GM12878 (cell line): ENCODE data around the gene NFATC2. TPM values are rescaled to one million over a fixed set of nuclear protein-coding genes. Genes with fewer than 3 reads are reported as not detected.

Experiments
- ATAC-seq: fragments of 200-7000 bp; cut with Tn5 transposase; 3 replicates; pipeline ENCODE4 v1.9.1; 2020; ENCODE audit warnings: mild to moderate bottlenecking, moderate library complexity
- BruUV-seq: library from RNA; stranded (reverse); fragments of 400-500 nt; replicated peaks from 2 replicates; lab custom pipeline; 2021; lab: Mats Ljungman, UMichigan
- CTCF ChIA-PET: fragments of 300-600 bp; sonication (Branson Sonifier 250); formaldehyde crosslinking; extraction: SDS; loops from one replicate; lab custom pipeline; 2021; ENCODE audit warnings: inconsistent platforms; lab: Yijun Ruan, JAX
- POLR2A ChIA-PET: fragments of 350-600 bp; formaldehyde crosslinking; extraction: SDS; loops from one replicate; lab custom pipeline; 2021; ENCODE audit warnings: inconsistent platforms; lab: Charles Lee
- RAD21 ChIA-PET: fragments of 300-600 bp; sonication (Branson Sonifier 250); formaldehyde crosslinking; loops from one replicate; lab custom pipeline; 2023; ENCODE audit warnings: antibody characterized with exemption; ENCODE audit not compliant: unreplicated experiment; lab: Charles Lee
- SMC1A ChIA-PET: fragments of 300-600 bp; sonication (Branson Sonifier 250); formaldehyde crosslinking; loops from one replicate; lab custom pipeline; 2023; ENCODE audit not compliant: unreplicated experiment, uncharacterized antibody; lab: Charles Lee
- DNase-seq: peaks from one replicate; pipeline ENCODE4 v3.0.0-alpha.2; 2011; ENCODE audit warnings: low read depth, low spot score
- FAIRE-seq: peaks from 3 replicates; lab custom pipeline; 2011; peaks lifted over from hg19 to GRCh38; lab: Jason Lieb, UNC
- H2AFZ ChIP-seq: 2 replicates; pipeline ENCODE4 v1.6.0; 2011; ENCODE audit warnings: low read depth, low read length, control low read depth; ENCODE audit not compliant: control insufficient read depth
- H3K27ac ChIP-seq: 2 replicates; pipeline ENCODE4 v1.5.1; 2011; ENCODE audit warnings: control low read depth; ENCODE audit not compliant: control insufficient read depth, insufficient read depth
- H3K27me3 ChIP-seq, 2 experiments: replicated peaks in 1 of 2; 2 replicates each; pipeline versions ENCODE4 v1.6.0 to v1.6.1; 2011; ENCODE audit warnings: low read length in 1 of 2; ENCODE audit not compliant: control insufficient read depth in 2 of 2, insufficient read depth in 2 of 2
- H3K36me3 ChIP-seq, 2 experiments: 2 replicates each; pipeline ENCODE4 v1.5.1; 2011; ENCODE audit warnings: low read length in 1 of 2; ENCODE audit not compliant: control insufficient read depth in 2 of 2, insufficient read depth in 2 of 2
- H3K4me1 ChIP-seq: 2 replicates; pipeline ENCODE4 v1.6.1; 2011; ENCODE audit warnings: mild to moderate bottlenecking, low read length, moderate library complexity, mixed read lengths; ENCODE audit not compliant: control insufficient read depth, insufficient read depth
- H3K4me2 ChIP-seq: 2 replicates; pipeline ENCODE4 v1.6.0; 2011; ENCODE audit warnings: control low read depth; ENCODE audit not compliant: control insufficient read depth, insufficient read depth
- H3K4me3 ChIP-seq: fragments of 200-600 bp; sonication (generic); 2 replicates; pipeline ENCODE4 v1.5.1; 2016
- H3K79me2 ChIP-seq: 2 replicates; pipeline ENCODE4 v1.6.0; 2011; ENCODE audit warnings: low read length; ENCODE audit not compliant: control insufficient read depth, insufficient read depth
- H3K9ac ChIP-seq: 2 replicates; pipeline ENCODE4 v1.8.0; 2011; ENCODE audit warnings: low read length, control low read depth, mixed read lengths; ENCODE audit not compliant: control insufficient read depth, insufficient read depth
- H3K9me3 ChIP-seq: replicated peaks from 3 replicates; pipeline ENCODE4 v1.5.1; 2011; ENCODE audit warnings: mild to moderate bottlenecking, low read length; ENCODE audit not compliant: control insufficient read depth, insufficient read depth
- H4K20me1 ChIP-seq: 2 replicates; pipeline ENCODE4 v1.6.0; 2011; ENCODE audit not compliant: control insufficient read depth, insufficient read depth
- ASH2L ChIP-seq: fragments of 300-600, 200-600 bp; sonication (generic); IDR thresholded peaks from 2 replicates; pipeline ENCODE4 v1.6.1; 2017; ENCODE audit warnings: low read depth, mild to moderate bottlenecking, borderline replicate concordance
- CEBPZ ChIP-seq: fragments of 150-350 bp; IDR thresholded peaks from 2 replicates; pipeline ENCODE4 v1.6.1; 2016; ENCODE audit warnings: low read depth, low read length
- HDGF ChIP-seq: fragments of 450-650 bp; IDR thresholded peaks from 2 replicates; pipeline ENCODE4 v1.6.1; 2016; ENCODE audit warnings: antibody characterized with exemption
- IKZF1 ChIP-seq: fragments of 450-650 bp; conservative IDR thresholded peaks from 2 replicates; pipeline ENCODE4 v1.6.1; 2017; ENCODE audit warnings: antibody characterized with exemption, mild to moderate bottlenecking
- KLF5 ChIP-seq: fragments of 450-650 bp; IDR thresholded peaks from 2 replicates; pipeline ENCODE4 v1.6.1; 2014; ENCODE audit warnings: mild to moderate bottlenecking; ENCODE audit not compliant: partially characterized antibody
- NFYB ChIP-seq: IDR thresholded peaks from 2 replicates; pipeline ENCODE4 v1.6.1; 2011; ENCODE audit warnings: low read depth, mild to moderate bottlenecking, low read length, improper control_type of control experiment, moderate library complexity; ENCODE audit not compliant: insufficient read depth
- POLR2AphosphoS2 ChIP-seq: IDR thresholded peaks from 2 replicates; pipeline ENCODE4 v1.6.1; 2011; ENCODE audit warnings: low read depth, mild to moderate bottlenecking, low read length, improper control_type of control experiment, moderate library complexity
- POLR2AphosphoS5 ChIP-seq: IDR thresholded peaks from 2 replicates; pipeline ENCODE4 v1.6.1; 2011; ENCODE audit warnings: mild to moderate bottlenecking, low read length, inconsistent platforms
- POU2F2 ChIP-seq: IDR thresholded peaks from 3 replicates; pipeline ENCODE4 v1.6.1; 2011; ENCODE audit warnings: low read depth, mild to moderate bottlenecking, low read length, borderline replicate concordance
- RELA ChIP-seq: fragments of 450-650 bp; IDR thresholded peaks from 2 replicates; pipeline ENCODE4 v1.8.0; 2014; ENCODE audit warnings: borderline replicate concordance; ENCODE audit not compliant: partially characterized antibody
- SIN3A ChIP-seq: IDR thresholded peaks from 2 replicates; pipeline ENCODE4 v1.6.1; 2012; ENCODE audit warnings: low read depth, low read length, improper control_type of control experiment
- SMARCA5 ChIP-seq: fragments of 450-650 bp; IDR thresholded peaks from 2 replicates; pipeline ENCODE4 v1.6.1; 2017; ENCODE audit warnings: mild to moderate bottlenecking
- SRF ChIP-seq, 2 experiments: IDR thresholded peaks; 2 replicates each; pipeline ENCODE4 v1.6.1; 2011; ENCODE audit warnings: low read depth in 2 of 2, low read length in 2 of 2, mild to moderate bottlenecking in 1 of 2, moderate library complexity in 1 of 2
- TARDBP ChIP-seq: IDR thresholded peaks from 2 replicates; pipeline ENCODE4 v1.6.1; 2016; ENCODE audit warnings: borderline replicate concordance
- WGBS: methylation state at CpG from one replicate; pipeline ENCODE4 v1.1.6; 2016; ENCODE audit warnings: low lambda C conversion rate; ENCODE audit not compliant: insufficient replicate concordance, insufficient coverage; ENCODE audit errors: missing lambda C conversion rate; 5-methylcytosine and 5-hydroxymethylcytosine counted together
- in situ Hi-C: fragments of 300-500 bp; cut with MboI; formaldehyde crosslinking; loops from 9 replicates; pipeline ENCODE4 v1.14.3; 2018; ENCODE audit warnings: mixed read lengths
- intact Hi-C: fragments of 100-400 bp; cut with micrococcal nuclease; formaldehyde crosslinking; loops from one replicate; pipeline ENCODE4 v1.14.2; 2022; ENCODE audit not compliant: unreplicated experiment
- polyA plus RNA-seq, 11 experiments: library from polyadenylated mRNA; depleted of rRNA in 4 of 11; unstranded in 6 of 11; stranded (reverse) in 5 of 11; fragments of >200 nt; fragmentation: Nextera tagmentation in 4 of 11; fragmentation: Illumina TruSeq in 1 of 11; extraction: Ambion mirVana in 4 of 11; extraction: Trizol in 1 of 11; gene quantifications; 1 replicate in 1 of 11; 2 replicates in 10 of 11; pipeline versions ENCODE4 v1.2.1 to v1.2.3, GENCODE V29; 2011 to 2016; ENCODE audit warnings: inconsistent platforms in 2 of 11, missing spikeins in 2 of 11, low read depth in 1 of 11
- total RNA-seq, 4 experiments: library from RNA; depleted of rRNA in 3 of 4; stranded (reverse); fragments of >200 nt in 3 of 4; fragmentation: Illumina TruSeq in 1 of 4; extraction: Trizol in 1 of 4; gene quantifications; 2 replicates each; pipeline versions ENCODE4 v1.2.1 to v1.2.3, GENCODE V29; 2013 to 2021
- TF ChIP-seq, protein P1 (sequence below): fragments of 450-650 bp; IDR thresholded peaks from 2 replicates; pipeline ENCODE4 v1.6.1; 2016; ENCODE audit warnings: mild to moderate bottlenecking
- TF ChIP-seq, protein P2 (sequence below): IDR thresholded peaks from 2 replicates; pipeline ENCODE4 v1.6.1; 2011; ENCODE audit warnings: mild to moderate bottlenecking, low read depth, low read length, moderate library complexity; ENCODE audit not compliant: insufficient replicate concordance
- TF ChIP-seq, protein P3 (sequence below): IDR thresholded peaks from 2 replicates; pipeline ENCODE4 v1.6.1; 2011; ENCODE audit warnings: low read depth, low read length, improper control_type of control experiment, borderline replicate concordance

The NFATC2 gene
- total and polyA plus RNA-seq, 10 of the 15 experiments (the other 5 are each of a cell fraction or from before 2014, with no cell fraction given): 3.3 to 20.0 (median 7.3) TPM

DNA sequence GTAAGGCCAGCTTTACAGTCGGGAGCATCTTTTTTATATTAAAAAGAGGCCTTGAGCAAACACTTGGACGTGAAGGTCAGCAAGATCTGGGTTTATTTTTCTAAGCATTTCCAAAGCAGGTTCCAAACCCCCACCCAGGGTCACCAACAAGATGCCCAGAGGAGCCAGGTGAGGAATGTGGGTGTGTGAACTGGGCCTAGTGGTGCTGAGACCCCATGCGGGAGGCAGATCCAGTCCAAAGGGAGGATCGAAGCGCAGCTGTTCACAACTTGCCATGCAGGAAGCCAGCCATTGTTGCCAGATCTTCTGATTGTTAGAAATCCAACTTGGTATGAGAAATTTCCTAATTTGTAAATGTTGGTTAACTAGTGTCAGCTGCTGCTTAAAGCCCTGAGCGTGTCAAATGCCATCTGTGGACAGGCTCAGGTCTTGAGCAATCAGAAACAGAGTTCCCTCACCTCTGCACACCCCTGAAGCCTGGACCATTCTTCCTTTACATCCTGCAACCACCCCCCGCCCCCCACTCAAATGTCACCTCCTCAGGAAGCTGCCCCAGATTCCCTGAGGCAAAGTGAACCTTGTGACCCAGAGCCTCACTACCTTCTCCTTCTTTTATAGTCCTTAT is 46.5 kb downstream of the NFATC2 start:
- ATAC-seq (no peak), DNase-seq (no peak), FAIRE-seq (no peak)
- Histone ChIP-seq H3K4me3 (no peak overlapping the region), H4K20me1 (no peaks in the 10 kb centered on the region), H3K9me3 (no peaks in the 10 kb centered on the region), H3K4me2 (no peak overlapping the region), H3K27me3 (no peaks in the 10 kb centered on the region), H3K79me2 (peaks cover 12% of the 10 kb centered on the region), H2AFZ (no peak overlapping the region), H3K4me1 (peaks cover 48% of the 10 kb centered on the region), H3K36me3 (peaks cover 5 to 11% of the 10 kb centered on the region in 2 experiments; a peak in 2 of 4 replicates), H3K27ac (peak overlapping the region; percentile 86; the same call in 1 of the 2 replicates), H3K9ac (no peak overlapping the region)
- SMC1A ChIA-PET: interaction anchor here (1.1 to 1.8 kb wide), 2 partner anchors 15 to 110 kb away, joined by 3 to 5 read pairs; no protein-coding TSS in a partner anchor
- CTCF ChIA-PET: no interaction called here
- intact Hi-C loops: no loop called here
- WGBS: 67% methylated on average over 7 of the region's 7 CpGs
- RAD21 ChIA-PET: no interaction called here
- no TSS peak for BruUV-seq
- POLR2A ChIA-PET: no interaction called here
- in situ Hi-C loops: no loop called here
- TF ChIP-seq POU2F2 (no peak), HDGF (no peak), KLF5 (no peak), TARDBP (no peak), IKZF1 (no peak), SIN3A (no peak), SRF (IDR thresholded peaks at IDR 0.05; ENCODE audit: low read depth in 2 of 2, low read length in 2 of 2) (no peak), CEBPZ (no peak), RELA (no peak), NFYB (no peak), ASH2L (no peak), POLR2AphosphoS2 (no peak), SMARCA5 (no peak), POLR2AphosphoS5 (no peak)
- TF ChIP-seq, protein P1, sequence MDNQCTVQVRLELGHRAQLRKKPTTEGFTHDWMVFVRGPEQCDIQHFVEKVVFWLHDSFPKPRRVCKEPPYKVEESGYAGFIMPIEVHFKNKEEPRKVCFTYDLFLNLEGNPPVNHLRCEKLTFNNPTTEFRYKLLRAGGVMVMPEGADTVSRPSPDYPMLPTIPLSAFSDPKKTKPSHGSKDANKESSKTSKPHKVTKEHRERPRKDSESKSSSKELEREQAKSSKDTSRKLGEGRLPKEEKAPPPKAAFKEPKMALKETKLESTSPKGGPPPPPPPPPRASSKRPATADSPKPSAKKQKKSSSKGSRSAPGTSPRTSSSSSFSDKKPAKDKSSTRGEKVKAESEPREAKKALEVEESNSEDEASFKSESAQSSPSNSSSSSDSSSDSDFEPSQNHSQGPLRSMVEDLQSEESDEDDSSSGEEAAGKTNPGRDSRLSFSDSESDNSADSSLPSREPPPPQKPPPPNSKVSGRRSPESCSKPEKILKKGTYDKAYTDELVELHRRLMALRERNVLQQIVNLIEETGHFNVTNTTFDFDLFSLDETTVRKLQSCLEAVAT: no peak
- TF ChIP-seq, protein P2, sequence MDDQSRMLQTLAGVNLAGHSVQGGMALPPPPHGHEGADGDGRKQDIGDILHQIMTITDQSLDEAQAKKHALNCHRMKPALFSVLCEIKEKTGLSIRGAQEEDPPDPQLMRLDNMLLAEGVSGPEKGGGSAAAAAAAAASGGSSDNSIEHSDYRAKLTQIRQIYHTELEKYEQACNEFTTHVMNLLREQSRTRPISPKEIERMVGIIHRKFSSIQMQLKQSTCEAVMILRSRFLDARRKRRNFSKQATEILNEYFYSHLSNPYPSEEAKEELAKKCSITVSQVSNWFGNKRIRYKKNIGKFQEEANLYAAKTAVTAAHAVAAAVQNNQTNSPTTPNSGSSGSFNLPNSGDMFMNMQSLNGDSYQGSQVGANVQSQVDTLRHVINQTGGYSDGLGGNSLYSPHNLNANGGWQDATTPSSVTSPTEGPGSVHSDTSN: no peak
- TF ChIP-seq, protein P3, sequence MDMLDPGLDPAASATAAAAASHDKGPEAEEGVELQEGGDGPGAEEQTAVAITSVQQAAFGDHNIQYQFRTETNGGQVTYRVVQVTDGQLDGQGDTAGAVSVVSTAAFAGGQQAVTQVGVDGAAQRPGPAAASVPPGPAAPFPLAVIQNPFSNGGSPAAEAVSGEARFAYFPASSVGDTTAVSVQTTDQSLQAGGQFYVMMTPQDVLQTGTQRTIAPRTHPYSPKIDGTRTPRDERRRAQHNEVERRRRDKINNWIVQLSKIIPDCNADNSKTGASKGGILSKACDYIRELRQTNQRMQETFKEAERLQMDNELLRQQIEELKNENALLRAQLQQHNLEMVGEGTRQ: no peak
